NOMO-1 (cell line): ENCODE data around the gene FAM193B.
"Not testable (repeated sequence)": the region's sequence is repeated elsewhere in the genome, so short reads cannot be mapped to it uniquely, and the experiment has no call there.

ENCODE experiments used
- DNase-seq, 2 experiments: peaks; one replicate each; lab custom pipeline; 2025; ENCODE audit not compliant: unreplicated experiment in 2 of 2; lab: John Stamatoyannopoulos, UW

FAM193B gene

DNA sequence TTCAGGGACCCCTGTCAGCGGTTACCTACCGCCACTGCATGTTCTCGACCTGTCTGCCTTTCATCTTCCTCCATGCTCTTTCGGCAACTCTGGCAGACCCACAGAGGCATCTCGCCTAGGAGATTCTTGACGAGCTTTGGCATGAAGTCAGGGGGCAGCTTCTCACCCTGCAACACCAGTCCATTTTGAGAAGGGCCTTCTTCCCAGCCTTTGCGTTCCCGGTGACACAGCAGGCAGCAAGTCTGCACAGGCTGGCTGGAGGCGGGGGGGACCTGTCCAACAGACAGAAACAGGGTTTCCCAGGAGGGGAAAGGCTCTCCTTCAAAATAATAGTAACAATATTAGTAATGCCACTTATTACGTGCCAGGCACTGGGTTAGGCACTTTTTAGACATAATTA lies 15.5 kb downstream of the FAM193B start:
- DNase-seq, result no peak

- DNase-seq, result no peak
Observed at GRCh38 chr5:177537389-177538361, 16.7 kb downstream of the FAM193B start.

GRCh38 chr5:177536386-177536785 lies 18.0 kb downstream of the FAM193B start:
- no peak for DNase-seq

DNA sequence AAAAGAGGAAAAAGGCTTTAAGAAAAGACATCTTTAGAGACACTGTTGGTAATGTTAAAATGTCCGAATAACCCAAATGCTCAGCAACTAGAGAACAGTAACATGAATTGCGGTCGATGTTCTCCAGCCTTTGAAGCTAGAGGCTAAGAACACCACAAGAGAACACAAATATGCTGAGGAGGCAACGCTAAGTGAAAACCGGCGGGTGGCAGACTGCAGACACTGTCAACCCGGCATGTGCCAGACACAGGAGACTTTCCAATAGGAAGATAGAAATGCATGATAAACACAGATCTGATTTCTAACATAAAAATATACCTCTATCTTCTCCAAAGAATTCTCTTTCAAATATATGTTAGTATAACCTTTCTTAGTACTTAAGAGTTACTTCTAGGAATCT lies 19.2 kb downstream of the FAM193B start:
- DNase-seq, result no peak

GRCh38 chr5:177534433-177534832 lies 19.9 kb downstream of the FAM193B start:
- not testable (repeated sequence) for DNase-seq

DNA sequence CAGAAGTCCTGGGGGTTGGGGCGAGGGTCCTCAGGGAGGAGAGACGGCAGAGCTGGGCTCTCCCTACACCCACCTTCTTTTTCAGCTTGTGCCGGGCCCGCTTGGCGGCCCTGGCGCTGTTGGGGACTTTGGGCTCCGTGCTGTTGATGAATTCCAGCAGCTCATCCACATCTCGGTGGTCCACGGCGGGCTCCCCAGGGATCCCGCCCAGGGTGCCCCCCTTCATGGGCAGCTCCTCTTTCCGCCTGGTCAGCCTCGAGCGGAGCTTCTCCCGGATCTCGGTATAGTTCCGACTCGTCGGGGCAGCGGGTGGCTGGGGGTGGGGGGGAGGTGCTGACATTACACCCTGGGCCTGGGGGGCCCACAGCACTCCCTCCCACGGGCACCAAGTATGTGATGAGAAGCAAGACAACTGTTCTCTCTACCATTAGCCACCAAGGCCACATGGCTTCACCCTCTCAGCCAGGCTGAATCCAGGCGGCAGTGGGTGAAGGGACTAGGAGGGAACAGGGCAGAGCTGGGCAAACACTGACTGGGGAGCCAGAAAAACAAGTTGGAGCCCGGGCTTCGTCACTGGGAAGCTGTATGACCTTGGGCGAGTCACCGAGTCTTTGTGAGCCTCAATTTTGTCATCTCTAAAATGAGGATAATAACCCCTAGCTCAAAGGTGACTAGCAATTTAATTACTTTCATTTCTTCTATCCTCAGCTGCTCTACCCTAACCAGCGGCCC lies 23.0 kb downstream of the FAM193B start:
- no peak for DNase-seq

DNA sequence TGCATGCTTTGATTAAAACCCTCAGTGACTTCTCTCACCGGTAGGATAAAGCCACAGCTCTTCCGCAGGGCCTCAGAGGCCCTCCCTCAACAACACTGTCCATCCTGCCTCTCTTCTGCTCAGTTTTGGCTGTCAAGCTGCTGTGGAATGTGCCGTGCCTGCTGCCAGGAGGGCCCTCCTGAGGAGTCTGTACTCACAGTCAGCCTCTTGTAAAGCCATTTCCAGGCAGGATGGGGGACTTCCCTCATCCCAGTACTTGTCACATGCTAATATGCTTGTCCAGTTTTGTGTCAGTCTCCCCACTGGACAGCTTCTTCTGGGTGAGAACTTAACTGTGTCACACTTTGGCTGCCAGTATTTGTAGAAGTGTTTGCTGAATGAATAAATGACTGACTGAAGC lies 23.7 kb downstream of the FAM193B start:
- DNase-seq, result no peak

- DNase-seq, result no peak
Observed at GRCh38 chr5:177529247-177530203, 24.8 kb downstream of the FAM193B start.

- no peak for DNase-seq
Observed at GRCh38 chr5:177528631-177529030, 25.7 kb downstream of the FAM193B start.

- no peak for DNase-seq
Observed at GRCh38 chr5:177527595-177527994, 26.8 kb downstream of the FAM193B start.

DNA sequence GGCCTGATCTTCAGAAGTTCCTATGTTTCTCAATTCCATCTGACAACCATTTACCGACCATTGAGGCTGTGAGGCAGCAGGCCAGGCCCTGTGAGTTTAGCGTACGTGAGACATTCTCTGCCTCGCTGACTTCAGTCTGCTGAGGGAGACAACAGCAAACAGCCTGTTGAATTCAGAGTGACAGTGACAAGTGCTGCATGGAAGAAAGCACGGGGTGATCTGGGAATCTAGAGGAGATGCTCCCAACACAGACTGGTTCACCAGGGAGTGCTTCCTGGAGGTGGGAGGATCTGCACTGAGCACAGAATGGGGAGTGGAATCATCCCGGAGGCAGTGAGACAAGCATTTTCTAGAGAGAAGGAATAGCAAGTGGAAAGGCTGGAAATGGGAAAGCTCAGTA lies 27.6 kb downstream of the FAM193B start:
- DNase-seq, result no peak

GRCh38 chr5:177526191-177526590 lies 28.2 kb downstream of the FAM193B start:
- no peak for DNase-seq

- DNase-seq, result no peak
Observed at GRCh38 chr5:177524941-177525655, 29.3 kb downstream of the FAM193B start.

GRCh38 chr5:177524539-177524900 lies 29.8 kb downstream of the FAM193B start:
- DNase-seq, result no peak

DNA sequence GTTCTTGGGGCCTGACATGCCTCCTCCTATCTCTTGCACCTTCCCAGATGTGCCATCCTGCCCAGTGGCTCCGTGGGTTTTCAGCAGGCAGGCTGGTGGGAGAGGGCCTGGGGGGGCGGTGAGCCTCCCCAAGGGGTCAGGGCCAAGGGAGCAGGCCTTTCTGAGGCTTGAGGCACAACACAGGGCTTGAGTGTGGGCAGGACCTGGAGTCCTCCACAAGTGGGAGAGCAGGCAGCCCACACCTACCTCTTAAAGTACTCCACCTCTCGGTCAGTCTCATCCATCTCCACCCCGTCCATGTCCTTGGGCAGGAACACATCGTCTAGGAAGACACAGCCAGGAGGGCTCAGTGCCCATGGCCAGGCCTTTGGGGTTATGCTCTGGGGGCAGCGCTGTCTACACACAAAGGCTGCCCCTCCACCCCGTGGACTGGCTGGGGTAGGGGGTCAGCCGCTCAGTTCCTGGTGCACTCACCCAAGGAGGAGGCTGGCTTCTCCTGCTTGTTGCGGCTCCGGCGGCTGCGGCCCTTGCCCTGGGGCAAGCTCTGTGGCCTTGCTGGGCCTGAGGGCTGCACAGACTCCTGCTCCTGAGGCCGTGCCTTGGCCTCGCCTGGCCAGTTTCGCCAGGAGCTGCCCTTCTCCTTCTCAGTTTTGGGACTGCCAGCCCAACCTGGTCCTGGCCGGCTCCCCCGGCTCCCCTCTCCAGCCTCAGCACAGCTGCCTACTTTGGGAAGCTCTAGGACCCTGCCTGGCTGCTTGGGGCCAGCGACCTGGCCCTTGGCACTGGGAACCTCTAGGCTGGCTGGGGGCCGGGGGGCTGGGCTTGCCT lies 30.4 kb downstream of the FAM193B start:
- no peak for DNase-seq

- DNase-seq, result no peak
Observed at GRCh38 chr5:177520916-177521513, 33.3 kb downstream of the FAM193B start.

- DNase-seq, result no peak
Observed at GRCh38 chr5:177520271-177520670, 34.1 kb downstream of the FAM193B start.

- no peak for DNase-seq
Observed at GRCh38 chr5:177519463-177520235, 34.7 kb downstream of the FAM193B start.
